ENCODE results near the gene TRIO.
"Not testable (repeated sequence)": the region's sequence is repeated elsewhere in the genome, so short reads cannot be mapped to it uniquely, and the experiment has no call there.

TRIO gene

GRCh38 chr5:14525397-14525796, 382.3 kb downstream of the TRIO start:
- DNase-seq: no peak

- DNase-seq: no peak
Measured at GRCh38 chr5:14526493-14526892, 383.4 kb downstream of the TRIO start.

- DNase-seq: no peak
Measured at GRCh38 chr5:14528115-14528514, 385.0 kb downstream of the TRIO start.

- DNase-seq: no peak
Measured at GRCh38 chr5:14528926-14529325, 385.8 kb downstream of the TRIO start.

GRCh38 chr5:14531668-14532067, 388.5 kb downstream of the TRIO start:
- no peak for DNase-seq

- no peak for DNase-seq
Measured at GRCh38 chr5:14532180-14532579, 389.0 kb downstream of the TRIO start.

GRCh38 chr5:14534773-14535172, 391.6 kb downstream of the TRIO start:
- DNase-seq: no peak

- DNase-seq: no peak
Measured at GRCh38 chr5:14545308-14545707, 402.2 kb downstream of the TRIO start.

GRCh38 chr5:14545862-14546261, 402.7 kb downstream of the TRIO start:
- no peak for DNase-seq

- DNase-seq: no peak
Measured at GRCh38 chr5:14547666-14548065, 404.5 kb downstream of the TRIO start.

- no peak for DNase-seq
Measured at GRCh38 chr5:14551211-14551610, 408.1 kb downstream of the TRIO start.

- DNase-seq: no peak
Measured at GRCh38 chr5:14552017-14552416, 408.9 kb downstream of the TRIO start.

- not testable (repeated sequence) for DNase-seq
Measured at GRCh38 chr5:14554288-14554687, 411.1 kb downstream of the TRIO start.

- no peak for DNase-seq
Measured at GRCh38 chr5:14556015-14556414, 412.9 kb downstream of the TRIO start.

GRCh38 chr5:14557203-14557770, 414.1 kb downstream of the TRIO start:
- no peak for DNase-seq

- DNase-seq: no peak
Measured at GRCh38 chr5:14557791-14558415, 414.8 kb downstream of the TRIO start.
